Right hindlimb (tissue), 1 donor: ENCODE measurements around the gene TAS1R3.

Source experiments
- DNase-seq: peaks from one replicate; pipeline ENCODE4 v3.0.0-alpha.2; 2018

Gene TAS1R3

DNA sequence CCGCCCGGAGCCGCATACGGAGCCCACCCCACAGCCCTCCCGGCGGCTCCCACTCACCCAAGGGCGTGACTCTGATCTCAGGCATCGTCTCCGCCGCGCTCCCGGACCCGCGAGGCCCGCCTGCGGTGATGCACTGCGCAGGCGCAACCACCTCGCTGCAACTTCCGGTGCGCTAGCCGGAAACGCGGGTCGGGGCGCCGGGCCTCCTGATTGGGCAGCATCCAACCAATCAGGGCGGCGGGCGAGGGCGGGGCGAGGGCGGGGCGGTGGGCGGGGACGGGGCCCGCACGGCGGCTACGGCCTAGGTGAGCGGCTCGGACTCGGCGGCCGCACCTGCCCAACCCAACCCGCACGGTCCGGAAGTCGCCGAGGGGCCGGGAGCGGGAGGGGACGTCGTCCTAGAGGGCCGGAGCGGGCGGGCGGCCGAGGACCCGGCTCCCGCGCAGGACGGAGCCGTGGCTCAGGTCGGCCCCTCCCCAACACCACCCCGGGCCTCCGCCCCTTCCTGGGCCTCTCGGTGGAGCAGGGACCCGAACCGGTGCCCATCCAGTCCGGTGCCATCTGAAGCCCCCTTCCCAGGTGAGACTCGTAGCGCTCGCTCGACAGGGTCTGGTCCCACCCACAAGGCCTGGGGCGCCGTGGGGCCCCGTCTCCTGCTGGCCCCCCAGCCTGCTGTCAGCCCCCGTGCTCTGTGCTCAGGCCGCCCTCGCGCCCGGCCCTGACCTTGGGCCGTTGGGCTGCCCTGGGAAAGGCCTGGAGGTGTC lies 6.4 kb upstream of the TAS1R3 start, which contains the start of the genes CPTP and INTS11:
Gene CPTP, plus strand, starts transcription at position 279 of the 764 bp plus-strand sequence. CDS start 2,109 bp downstream, outside the sequence.
Gene INTS11, minus strand, starts transcription at position 137 of the 764 bp plus-strand sequence. Its CDS starts 52 bp downstream, at position 85.
- DNase-seq: peak; percentile 95

DNA sequence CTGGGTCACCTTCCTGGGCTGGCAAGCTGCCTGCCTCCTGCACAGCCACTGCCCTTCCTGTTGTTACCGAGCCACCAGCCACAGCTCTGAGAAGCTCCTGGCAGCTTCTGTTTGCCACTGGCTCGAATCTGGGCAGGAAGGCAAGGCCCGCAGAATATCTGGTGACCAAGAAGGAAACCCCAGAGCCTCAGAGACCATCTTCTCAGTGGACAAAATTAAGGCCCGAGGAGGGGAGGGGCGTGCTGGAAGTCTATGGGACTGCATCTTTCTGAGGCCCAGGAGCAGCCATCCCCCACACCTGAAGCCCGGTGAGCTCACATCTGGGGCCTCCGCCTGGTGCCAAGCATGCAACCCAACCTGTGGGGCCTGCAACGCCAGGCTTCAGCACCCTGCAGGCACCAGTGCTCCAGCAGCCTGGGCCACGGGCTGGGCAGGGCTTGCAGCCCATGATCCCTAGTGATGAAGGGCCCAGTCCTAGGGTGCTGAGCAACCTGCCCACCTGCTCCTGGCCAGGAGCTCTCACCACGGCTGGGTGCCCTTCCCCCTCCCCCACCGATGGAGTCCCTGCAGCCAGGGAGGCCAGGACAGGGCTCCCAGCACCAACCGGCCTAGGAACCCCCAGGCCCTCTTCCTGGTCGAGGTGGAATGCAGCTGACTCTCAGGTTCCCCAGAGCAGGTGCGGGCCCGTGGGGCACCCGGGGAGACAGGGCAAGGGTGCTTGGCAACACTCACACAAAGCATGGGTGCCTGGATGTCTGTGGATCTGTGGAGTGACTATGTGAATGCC lies 5.6 kb upstream of the TAS1R3 start:
- DNase-seq: no peak

DNA sequence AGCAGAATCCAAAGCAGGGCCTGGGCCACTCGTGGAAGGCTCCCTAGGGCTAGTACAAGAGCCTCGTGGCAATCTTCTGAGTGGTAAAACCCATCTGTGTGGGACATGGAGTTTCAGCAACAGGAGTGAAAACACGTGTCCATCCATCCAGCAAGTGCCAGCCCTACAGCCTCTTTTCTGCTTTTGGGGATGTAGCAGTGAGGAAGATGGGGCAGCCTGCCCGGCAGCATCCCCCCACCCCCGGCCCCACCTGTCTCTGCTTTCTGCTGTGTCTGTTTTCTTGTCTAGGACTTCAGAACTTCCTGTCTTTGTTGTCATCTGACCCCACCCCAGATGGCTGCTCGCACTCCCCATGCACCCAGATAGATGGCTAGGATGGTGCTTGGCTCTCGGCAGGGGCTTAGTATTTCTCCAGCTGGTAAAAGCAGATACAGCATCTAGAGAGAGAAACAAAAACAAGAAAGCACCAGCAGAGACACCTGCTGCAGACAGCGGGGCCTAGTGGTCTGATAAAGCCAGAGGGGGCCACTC lies 4.9 kb upstream of the TAS1R3 start:
- no peak for DNase-seq

DNA sequence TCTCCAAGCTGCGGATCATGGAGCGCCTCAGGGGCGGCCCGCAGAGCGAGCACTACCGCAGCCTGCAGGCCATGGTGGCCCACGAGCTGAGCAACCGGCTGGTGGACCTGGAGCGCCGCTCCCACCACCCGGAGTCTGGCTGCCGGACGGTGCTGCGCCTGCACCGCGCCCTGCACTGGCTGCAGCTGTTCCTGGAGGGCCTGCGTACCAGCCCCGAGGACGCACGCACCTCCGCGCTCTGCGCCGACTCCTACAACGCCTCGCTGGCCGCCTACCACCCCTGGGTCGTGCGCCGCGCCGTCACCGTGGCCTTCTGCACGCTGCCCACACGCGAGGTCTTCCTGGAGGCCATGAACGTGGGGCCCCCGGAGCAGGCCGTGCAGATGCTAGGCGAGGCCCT lies 3.8 kb upstream of the TAS1R3 start:
- no peak for DNase-seq

DNA sequence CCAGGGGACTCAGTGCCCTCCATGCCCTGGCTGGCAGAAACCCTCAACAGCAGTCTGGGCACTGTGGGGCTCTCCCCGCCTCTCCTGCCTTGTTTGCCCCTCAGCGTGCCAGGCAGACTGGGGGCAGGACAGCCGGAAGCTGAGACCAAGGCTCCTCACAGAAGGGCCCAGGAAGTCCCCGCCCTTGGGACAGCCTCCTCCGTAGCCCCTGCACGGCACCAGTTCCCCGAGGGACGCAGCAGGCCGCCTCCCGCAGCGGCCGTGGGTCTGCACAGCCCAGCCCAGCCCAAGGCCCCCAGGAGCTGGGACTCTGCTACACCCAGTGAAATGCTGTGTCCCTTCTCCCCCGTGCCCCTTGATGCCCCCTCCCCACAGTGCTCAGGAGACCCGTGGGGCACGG lies 2.8 kb upstream of the TAS1R3 start:
- no peak for DNase-seq

DNA sequence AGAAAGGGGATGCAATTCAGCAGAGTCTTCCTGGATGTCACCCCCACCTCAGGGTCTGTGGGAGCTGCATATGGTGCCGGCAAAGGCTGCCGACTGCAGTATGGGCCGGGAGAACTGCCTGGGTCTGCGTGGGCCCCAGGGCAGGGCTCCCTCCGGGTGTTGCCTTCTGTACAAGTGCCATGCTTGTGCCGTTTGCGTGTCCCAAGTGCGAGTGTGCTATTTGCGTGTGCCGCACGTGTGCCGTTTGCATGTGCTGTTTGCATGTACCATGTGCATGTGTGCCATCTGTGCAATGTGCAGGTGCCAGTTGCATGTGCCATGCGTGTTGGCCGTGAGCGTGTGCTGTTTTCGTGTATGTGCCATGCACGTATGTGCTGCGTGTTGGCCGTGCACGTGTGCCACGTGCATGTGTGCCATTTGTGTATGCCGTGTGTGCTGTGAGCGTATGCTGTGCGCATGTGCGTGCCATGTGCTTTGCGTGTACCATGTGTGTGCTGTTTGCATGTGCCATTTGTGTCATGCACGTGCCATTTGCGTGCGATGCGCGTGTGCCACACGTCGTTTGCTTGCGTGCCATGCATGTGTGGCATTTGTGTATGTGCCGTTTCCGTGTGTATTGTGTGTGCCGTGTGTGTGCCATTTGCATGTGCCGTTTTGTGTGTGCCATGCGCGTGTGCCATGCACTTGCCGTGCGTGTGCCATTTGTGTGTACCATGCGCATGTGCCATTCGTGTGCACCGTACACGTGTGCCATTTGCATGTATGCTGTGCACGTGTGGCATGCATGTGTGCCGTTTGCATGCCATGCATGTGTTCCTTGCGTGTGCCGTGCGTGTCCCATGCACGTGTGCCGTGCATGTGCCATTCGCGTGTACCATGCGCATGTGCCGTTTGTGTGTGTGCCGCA lies 1.5 kb upstream of the TAS1R3 start:
- no peak for DNase-seq

DNA sequence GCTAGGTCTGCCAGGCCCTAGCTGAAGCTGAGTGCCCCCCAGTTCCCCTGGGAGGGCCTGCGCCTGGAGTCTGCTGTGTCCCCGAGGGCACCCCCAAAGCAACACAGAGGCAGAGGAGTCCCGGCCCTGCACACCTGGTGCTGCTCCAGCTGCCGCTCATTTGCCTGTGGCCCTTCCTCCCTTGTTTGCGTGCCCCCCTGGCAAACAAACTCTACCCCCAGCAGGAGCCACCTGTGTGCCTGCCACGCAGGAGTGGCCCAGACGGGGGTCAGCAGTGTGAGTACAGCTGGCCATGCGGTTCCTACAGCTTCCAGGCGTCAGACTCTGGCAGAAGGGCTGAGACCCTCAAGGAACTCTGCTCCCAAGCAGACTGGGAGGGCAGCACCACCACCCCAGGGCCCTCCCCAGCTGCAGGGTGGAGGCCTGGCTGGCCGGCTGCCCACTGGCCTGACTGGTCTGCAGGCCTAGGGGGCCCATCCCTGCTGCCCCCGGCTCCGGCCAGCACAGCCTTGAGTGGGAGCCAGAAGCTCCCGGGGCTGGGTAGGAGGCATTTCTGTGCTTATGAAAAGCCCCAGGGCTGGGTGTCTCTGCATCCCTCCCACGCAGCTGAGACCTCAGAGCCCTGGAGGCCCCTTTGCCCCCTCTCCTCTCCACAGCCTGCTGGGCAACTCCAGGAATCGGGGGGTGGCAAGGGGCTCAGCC lies 563 bp upstream of the TAS1R3 start:
- no peak for DNase-seq

DNA sequence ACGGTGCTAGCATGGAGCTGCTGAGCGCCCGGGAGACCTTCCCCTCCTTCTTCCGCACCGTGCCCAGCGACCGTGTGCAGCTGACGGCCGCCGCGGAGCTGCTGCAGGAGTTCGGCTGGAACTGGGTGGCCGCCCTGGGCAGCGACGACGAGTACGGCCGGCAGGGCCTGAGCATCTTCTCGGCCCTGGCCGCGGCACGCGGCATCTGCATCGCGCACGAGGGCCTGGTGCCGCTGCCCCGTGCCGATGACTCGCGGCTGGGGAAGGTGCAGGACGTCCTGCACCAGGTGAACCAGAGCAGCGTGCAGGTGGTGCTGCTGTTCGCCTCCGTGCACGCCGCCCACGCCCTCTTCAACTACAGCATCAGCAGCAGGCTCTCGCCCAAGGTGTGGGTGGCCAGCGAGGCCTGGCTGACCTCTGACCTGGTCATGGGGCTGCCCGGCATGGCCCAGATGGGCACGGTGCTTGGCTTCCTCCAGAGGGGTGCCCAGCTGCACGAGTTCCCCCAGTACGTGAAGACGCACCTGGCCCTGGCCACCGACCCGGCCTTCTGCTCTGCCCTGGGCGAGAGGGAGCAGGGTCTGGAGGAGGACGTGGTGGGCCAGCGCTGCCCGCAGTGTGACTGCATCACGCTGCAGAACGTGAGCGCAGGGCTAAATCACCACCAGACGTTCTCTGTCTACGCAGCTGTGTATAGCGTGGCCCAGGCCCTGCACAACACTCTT lies 1.1 kb downstream of the TAS1R3 start:
- DNase-seq: no peak

DNA sequence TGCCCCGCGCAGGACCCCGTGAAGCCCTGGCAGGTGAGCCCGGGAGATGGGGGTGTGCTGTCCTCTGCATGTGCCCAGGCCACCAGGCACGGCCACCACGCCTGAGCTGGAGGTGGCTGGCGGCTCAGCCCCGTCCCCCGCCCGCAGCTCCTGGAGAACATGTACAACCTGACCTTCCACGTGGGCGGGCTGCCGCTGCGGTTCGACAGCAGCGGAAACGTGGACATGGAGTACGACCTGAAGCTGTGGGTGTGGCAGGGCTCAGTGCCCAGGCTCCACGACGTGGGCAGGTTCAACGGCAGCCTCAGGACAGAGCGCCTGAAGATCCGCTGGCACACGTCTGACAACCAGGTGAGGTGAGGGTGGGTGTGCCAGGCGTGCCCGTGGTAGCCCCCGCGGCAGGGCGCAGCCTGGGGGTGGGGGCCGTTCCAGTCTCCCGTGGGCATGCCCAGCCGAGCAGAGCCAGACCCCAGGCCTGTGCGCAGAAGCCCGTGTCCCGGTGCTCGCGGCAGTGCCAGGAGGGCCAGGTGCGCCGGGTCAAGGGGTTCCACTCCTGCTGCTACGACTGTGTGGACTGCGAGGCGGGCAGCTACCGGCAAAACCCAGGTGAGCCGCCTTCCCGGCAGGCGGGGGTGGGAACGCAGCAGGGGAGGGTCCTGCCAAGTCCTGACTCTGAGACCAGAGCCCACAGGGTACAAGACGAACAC lies 1.8 kb downstream of the TAS1R3 start:
- DNase-seq: no peak

DNA sequence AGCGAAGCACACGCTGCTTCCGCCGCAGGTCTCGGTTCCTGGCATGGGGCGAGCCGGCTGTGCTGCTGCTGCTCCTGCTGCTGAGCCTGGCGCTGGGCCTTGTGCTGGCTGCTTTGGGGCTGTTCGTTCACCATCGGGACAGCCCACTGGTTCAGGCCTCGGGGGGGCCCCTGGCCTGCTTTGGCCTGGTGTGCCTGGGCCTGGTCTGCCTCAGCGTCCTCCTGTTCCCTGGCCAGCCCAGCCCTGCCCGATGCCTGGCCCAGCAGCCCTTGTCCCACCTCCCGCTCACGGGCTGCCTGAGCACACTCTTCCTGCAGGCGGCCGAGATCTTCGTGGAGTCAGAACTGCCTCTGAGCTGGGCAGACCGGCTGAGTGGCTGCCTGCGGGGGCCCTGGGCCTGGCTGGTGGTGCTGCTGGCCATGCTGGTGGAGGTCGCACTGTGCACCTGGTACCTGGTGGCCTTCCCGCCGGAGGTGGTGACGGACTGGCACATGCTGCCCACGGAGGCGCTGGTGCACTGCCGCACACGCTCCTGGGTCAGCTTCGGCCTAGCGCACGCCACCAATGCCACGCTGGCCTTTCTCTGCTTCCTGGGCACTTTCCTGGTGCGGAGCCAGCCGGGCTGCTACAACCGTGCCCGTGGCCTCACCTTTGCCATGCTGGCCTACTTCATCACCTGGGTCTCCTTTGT lies 2.6 kb downstream of the TAS1R3 start:
- DNase-seq: no peak

DNA sequence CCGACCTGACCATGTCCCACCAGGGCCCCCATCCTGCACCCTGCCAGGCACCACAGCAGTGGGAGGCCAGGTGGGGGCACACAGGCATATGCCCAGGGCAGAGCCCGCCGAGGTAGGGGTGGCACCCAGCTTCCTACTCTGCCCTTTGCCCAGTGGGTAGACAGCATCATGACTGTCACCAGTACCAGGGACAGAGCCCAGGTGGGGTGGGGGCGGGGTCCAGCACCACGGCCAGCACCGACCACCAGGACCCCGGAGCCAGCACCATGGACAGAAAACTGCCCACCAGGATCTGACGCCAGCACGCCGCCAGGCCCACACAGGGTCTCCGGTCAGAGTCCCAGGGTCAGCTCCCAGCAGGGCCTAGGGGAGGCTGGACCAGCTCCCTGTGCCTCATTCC lies 3.8 kb downstream of the TAS1R3 start:
- no peak for DNase-seq

DNA sequence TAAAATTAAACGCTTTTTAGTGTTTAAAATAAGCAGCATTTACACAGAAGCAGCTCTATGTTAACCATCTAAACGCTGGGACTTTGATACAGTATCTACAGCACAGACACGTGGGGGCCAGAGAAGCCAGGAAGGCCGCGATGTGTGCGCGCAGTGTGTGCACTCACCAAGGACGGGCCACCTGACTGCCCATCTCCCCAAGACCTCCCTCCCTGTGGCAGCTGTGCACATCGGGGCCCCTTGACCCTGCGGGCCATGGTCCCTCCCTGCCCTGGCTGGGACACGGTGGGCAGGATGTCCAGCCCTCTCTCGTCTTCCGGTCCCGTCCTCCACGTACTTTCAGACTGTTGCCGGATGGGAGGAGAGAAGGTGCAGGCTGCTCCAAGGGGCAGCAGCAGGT lies 4.2 kb downstream of the TAS1R3 start:
- DNase-seq: no peak

DNA sequence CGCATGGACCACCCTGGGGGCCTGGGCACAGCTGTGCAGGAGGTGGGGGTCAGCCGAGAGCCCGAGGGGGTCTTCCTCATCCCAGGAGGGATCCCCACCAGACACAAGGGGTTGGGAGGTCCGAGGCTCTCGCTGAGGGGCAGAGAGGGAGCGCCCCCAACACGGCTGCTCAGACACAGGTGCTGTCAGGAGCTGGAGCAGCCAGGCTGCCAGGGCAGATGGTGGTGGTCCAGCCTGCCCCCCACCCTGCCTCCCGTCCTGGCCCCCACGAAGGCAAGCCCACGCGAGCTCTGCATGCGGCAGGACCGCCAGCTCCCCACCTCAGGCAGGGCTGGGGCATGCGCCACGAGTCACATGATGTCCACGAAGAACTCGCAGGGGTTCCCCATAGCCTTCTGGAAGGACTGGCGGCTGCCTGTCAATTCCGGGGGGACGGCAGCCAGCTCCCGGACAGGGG lies 4.7 kb downstream of the TAS1R3 start:
- no peak for DNase-seq

DNA sequence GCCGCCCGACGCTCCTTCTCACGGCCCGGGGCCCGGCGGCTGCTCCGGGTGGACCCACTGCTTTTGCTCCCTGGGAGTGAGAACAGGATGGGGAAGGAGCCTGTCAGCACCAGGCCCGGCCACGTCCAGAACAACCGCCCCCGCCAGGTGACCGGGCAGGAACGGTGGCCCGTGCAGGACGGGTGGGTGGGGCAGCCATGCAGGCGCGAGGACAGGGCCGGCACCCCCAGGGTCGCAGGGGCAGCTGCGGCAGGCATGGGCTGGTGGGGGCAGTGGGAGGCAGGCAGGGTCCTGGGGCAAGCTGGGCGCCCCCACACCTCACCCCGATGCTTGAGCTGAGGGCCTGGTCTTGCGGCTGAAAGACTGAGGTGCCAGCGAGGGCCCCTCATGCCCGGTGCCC lies 5.4 kb downstream of the TAS1R3 start:
- DNase-seq: no peak

DNA sequence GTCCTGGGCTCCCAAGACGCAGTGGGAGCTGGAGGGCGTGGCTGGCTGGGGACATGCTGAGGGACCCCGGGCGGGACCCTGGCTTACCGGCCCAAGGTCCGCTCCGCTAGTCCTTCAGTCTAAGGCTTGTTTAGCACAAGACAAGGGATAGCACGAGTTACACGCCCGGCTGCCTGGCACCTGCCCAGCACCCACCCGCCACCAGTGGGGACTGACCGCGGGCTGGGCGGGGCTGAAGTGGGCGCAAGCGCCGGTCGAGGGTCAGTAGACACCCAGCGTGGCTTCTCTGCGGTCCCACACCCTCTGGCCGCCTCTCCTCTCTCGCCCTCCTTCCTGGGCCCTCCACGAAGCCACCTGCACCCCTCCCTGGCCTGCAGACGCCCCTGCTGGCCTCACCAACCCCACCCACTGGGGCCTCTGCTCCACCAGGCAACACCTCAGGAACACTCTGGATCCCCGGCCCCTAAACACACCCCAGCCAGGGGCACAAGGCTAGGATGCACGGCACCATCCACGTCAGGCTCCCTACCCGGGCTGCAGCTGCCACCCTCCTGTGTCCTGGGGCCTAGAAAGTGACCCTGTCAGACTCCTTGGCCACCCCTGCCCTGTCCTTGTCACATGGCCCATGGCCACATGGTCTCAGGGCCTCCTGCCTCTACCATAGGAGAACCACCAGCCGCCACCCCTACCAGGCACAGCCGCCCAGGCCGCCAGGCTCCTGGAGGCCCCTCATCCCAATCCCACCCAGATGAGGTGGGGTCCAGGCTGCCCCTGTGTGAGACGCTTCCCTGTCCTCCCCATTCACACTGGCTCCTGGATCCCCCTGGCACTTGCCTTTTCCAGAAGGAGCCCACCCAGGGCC lies 6.1 kb downstream of the TAS1R3 start:
- no peak for DNase-seq

DNA sequence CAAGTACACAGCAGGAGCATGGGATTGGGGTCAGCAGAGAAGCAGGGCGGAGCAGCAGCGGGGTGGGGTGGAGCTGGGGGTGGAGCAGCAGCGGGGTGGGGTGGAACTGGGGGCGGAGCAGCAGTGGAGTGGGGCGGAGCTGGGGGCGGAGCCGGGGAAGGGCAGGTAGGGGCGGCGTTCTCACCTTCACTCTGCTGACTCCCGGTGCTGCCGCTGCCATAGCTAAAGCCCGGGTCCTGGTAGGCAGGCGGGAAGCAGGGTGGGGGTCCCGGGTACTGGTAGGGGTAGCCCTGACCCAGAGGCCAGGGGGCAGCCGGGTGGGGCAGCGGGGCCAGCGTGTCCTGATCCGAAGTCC lies 6.7 kb downstream of the TAS1R3 start:
- DNase-seq: no peak

DNA sequence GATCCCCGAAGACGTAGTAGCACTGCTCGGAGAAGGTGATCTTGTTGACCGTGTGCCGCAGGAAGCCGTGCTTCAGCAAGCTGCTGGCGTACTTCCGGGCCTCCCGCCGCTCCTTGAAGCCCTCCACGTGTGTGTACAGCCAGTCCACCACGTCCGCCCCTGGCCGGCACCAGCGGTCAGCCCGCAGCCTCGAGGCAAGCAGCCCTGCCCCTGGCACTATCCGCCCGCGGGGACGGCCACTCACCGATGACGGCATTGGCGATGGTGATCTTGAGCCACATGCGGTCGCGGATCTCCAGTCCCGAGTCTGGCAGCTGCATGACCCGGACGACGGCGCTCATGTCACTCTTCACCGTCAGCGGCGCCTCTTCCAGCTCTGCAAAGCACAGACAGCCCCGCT lies 7.2 kb downstream of the TAS1R3 start:
- no peak for DNase-seq

DNA sequence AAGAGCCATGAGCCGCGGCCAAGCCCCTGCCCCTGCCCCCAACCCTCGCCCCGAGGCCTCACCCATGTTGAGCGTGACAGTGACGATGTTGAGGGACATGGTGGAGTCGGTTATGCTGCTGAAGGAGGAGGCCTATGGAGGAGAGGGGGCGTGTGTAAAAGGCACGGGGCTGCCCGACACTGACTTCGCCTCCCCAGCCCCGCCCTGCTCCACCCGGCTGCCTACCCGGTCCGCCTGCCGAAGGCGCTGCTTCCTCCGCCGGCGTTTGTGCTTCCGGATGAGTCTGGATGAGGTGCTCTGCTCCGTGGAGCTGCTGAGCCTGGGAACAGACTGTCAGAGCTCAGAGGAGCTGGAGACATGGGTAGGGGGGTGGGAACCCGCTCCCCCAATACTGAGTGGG lies 9.1 kb downstream of the TAS1R3 start:
- DNase-seq: no peak
